ENCODE data around the gene OR8G5. TPM values are rescaled to one million over a fixed set of nuclear protein-coding genes. Genes with fewer than 3 reads are reported as not detected.
"Not testable (repeated sequence)": the region's sequence is repeated elsewhere in the genome, so short reads cannot be mapped to it uniquely, and the experiment has no call there.

Gene OR8G5
- total and polyA plus RNA-seq, 2 donors (not counting 1 experiment from before 2014, with no cell fraction given) = not detected

DNA sequence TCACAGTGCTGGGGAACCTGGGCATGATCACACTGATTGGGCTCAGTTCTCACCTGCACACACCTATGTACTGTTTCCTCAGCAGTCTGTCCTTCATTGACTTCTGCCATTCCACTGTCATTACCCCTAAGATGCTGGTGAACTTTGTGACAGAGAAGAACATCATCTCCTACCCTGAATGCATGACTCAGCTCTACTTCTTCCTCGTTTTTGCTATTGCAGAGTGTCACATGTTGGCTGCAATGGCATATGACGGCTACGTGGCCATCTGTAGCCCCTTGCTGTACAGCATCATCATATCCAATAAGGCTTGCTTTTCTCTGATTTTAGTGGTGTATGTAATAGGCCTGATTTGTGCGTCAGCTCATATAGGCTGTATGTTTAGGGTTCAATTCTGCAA, 8.9 kb downstream of the OR8G5 start:
- H3K27ac Mint-ChIP-seq; H3K79me2 ChIP-seq (ENCODE audit: control insufficient read depth, insufficient read depth, low read length); POLR2A ChIA-PET; H2AFZ ChIP-seq (ENCODE audit: insufficient read depth, low read depth, low read length, poor library complexity, severe bottlenecking); ATAC-seq (ENCODE audit: low read depth); H3K27me3 Mint-ChIP-seq; DNase-seq; H3K4me1 ChIP-seq (ENCODE audit: control insufficient read depth in 2 of 2, insufficient read depth in 2 of 2, low read length in 2 of 2); H3K36me3 ChIP-seq (replicated peaks in 1 of 2; ENCODE audit: control extremely low read depth in 1 of 2, control insufficient read depth in 1 of 2, extremely low read depth in 1 of 2, insufficient read depth in 2 of 2, low read length in 1 of 2); H3K4me3 ChIP-seq (ENCODE audit: control extremely low read depth in 1 of 5, extremely low read depth in 1 of 5, insufficient read depth in 1 of 5, low read depth in 2 of 5, low read length in 4 of 5); H3K9me3 ChIP-seq (ENCODE audit: control extremely low read depth in 1 of 3, control insufficient read depth in 2 of 3, insufficient read depth in 1 of 3, low read length in 2 of 3); H3K4me3 Mint-ChIP-seq; H3K4me1 Mint-ChIP-seq; H3K27ac ChIP-seq (ENCODE audit: low read length in 2 of 2); H3K9ac ChIP-seq (ENCODE audit: low read length); CTCF ChIA-PET; H3K9me3 Mint-ChIP-seq (ENCODE audit: insufficient read depth); H3K27me3 ChIP-seq (replicated peaks in 1 of 4; ENCODE audit: control extremely low read depth in 1 of 4, control insufficient read depth in 3 of 4, insufficient read depth in 4 of 4, low read length in 3 of 4); H3K4me2 ChIP-seq (replicated peaks; ENCODE audit: low read depth, low read length, poor library complexity, severe bottlenecking); intact Hi-C loops (cut with micrococcal nuclease); H4K20me1 ChIP-seq (ENCODE audit: control insufficient read depth, insufficient read depth, low read length, poor library complexity, severe bottlenecking): not testable (repeated sequence)
- WGBS (ENCODE audit: insufficient coverage) = no CpG with 5 or more reads among the region's 4 CpGs

DNA sequence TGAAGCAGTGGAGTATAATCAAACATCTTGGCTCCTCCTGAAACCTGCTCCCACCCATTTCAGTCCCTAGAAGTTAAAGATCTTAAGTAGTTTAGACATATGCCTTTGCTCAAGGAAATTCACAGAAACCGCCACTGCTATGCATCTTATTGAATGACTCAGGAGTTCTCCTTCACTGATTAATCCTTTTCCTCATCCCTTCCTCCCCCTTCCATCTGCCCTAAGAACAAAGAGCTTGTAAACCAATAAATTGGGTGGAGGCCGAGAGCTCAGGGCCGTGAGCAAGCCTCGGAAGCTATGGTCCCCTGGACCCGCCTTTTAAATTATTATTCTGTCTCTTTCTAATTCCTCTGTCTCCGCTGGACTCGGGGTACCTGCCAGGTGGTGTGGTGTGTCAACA, 14.7 kb downstream of the OR8G5 start:
- H3K27ac Mint-ChIP-seq; H3K9ac ChIP-seq (ENCODE audit: low read length): not testable (repeated sequence)
- no CpG with 5 or more reads among the region's 7 CpGs for WGBS (ENCODE audit: insufficient coverage)

DNA sequence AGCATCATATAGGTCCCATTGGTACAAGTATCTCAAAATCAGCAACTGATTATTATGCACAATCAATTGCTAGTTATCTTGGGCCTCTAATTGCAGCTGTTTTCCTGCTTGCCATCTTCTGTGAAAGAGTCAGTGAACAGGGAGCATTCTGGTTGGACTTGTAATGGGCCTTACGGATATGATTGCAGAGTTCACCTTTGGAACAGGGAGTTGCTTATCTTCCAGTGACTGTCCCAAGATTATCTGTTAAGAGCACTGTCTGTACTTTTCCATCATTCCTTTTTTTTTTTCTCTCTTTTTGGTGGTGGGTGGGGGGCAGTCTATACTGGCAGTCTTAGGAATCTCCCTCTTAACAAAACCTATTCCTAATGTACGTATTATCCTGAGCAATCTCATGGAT, 17.8 kb downstream of the OR8G5 start:
- Mint-ChIP-seq H3K27ac (no peak overlapping the region), H3K27me3 (no peaks in the 10 kb centered on the region), H3K4me1 (no peaks in the 10 kb centered on the region), H3K9me3 (ENCODE audit: insufficient read depth) (no peaks in the 10 kb centered on the region), H3K4me3 (no peak overlapping the region)
- no peak overlapping the region for H3K27ac ChIP-seq (ENCODE audit: low read length in 2 of 2)
- WGBS (ENCODE audit: insufficient coverage) = 100% methylated on average over 1 of the region's 2 CpGs
- ChIA-PET POLR2A (no interaction called here), CTCF (no interaction called here)
- H3K9me3 ChIP-seq (ENCODE audit: control extremely low read depth in 1 of 3, control insufficient read depth in 2 of 3, insufficient read depth in 1 of 3, low read length in 2 of 3) = peaks cover 0 to 9% (median 0%) of the 10 kb centered on the region in 3 donors
- no peak overlapping the region for H3K4me3 ChIP-seq (ENCODE audit: control extremely low read depth in 1 of 5, extremely low read depth in 1 of 5, insufficient read depth in 1 of 5, low read depth in 2 of 5, low read length in 4 of 5)
- H3K4me2 ChIP-seq (replicated peaks; ENCODE audit: low read depth, low read length, poor library complexity, severe bottlenecking) = no peak overlapping the region
- DNase-seq = no peak
- intact Hi-C loops (cut with micrococcal nuclease) = no loop called here
- H3K36me3 ChIP-seq (replicated peaks in 1 of 2; ENCODE audit: control extremely low read depth in 1 of 2, control insufficient read depth in 1 of 2, extremely low read depth in 1 of 2, insufficient read depth in 2 of 2, low read length in 1 of 2) = no peaks in the 10 kb centered on the region
- no peaks in the 10 kb centered on the region for H4K20me1 ChIP-seq (ENCODE audit: control insufficient read depth, insufficient read depth, low read length, poor library complexity, severe bottlenecking)
- no peak for TF ChIP-seq EZH2 (IDR thresholded peaks at IDR 0.05; ENCODE audit: borderline replicate concordance, insufficient read depth, low read depth, low read length, poor library complexity, severe bottlenecking)
- TF ChIP-seq, protein P1, sequence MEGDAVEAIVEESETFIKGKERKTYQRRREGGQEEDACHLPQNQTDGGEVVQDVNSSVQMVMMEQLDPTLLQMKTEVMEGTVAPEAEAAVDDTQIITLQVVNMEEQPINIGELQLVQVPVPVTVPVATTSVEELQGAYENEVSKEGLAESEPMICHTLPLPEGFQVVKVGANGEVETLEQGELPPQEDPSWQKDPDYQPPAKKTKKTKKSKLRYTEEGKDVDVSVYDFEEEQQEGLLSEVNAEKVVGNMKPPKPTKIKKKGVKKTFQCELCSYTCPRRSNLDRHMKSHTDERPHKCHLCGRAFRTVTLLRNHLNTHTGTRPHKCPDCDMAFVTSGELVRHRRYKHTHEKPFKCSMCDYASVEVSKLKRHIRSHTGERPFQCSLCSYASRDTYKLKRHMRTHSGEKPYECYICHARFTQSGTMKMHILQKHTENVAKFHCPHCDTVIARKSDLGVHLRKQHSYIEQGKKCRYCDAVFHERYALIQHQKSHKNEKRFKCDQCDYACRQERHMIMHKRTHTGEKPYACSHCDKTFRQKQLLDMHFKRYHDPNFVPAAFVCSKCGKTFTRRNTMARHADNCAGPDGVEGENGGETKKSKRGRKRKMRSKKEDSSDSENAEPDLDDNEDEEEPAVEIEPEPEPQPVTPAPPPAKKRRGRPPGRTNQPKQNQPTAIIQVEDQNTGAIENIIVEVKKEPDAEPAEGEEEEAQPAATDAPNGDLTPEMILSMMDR (IDR thresholded peaks at IDR 0.05) = no peak
- H3K79me2 ChIP-seq (ENCODE audit: control insufficient read depth, insufficient read depth, low read length) = no peaks in the 10 kb centered on the region
- no peak for ATAC-seq (ENCODE audit: low read depth)
- H3K4me1 ChIP-seq (ENCODE audit: control insufficient read depth in 2 of 2, insufficient read depth in 2 of 2, low read length in 2 of 2) = no peaks in the 10 kb centered on the region
- no peak overlapping the region for H3K9ac ChIP-seq (ENCODE audit: low read length)
- no peak overlapping the region for H2AFZ ChIP-seq (ENCODE audit: insufficient read depth, low read depth, low read length, poor library complexity, severe bottlenecking)
- H3K27me3 ChIP-seq (replicated peaks in 1 of 4; ENCODE audit: control extremely low read depth in 1 of 4, control insufficient read depth in 3 of 4, insufficient read depth in 4 of 4, low read length in 3 of 4) = peaks cover 0 to 2% (median 0%) of the 10 kb centered on the region in 4 experiments

More for the DNA sequence above, 14.7 kb downstream of the OR8G5 start:
- ATAC-seq (ENCODE audit: low read depth); H3K9me3 ChIP-seq (ENCODE audit: control extremely low read depth in 1 of 3, control insufficient read depth in 2 of 3, insufficient read depth in 1 of 3, low read length in 2 of 3); POLR2A ChIA-PET; H3K9me3 Mint-ChIP-seq (ENCODE audit: insufficient read depth); H3K79me2 ChIP-seq (ENCODE audit: control insufficient read depth, insufficient read depth, low read length); H3K27me3 Mint-ChIP-seq; H3K36me3 ChIP-seq (replicated peaks in 1 of 2; ENCODE audit: control extremely low read depth in 1 of 2, control insufficient read depth in 1 of 2, extremely low read depth in 1 of 2, insufficient read depth in 2 of 2, low read length in 1 of 2); H4K20me1 ChIP-seq (ENCODE audit: control insufficient read depth, insufficient read depth, low read length, poor library complexity, severe bottlenecking); DNase-seq; H3K4me1 Mint-ChIP-seq; intact Hi-C loops (cut with micrococcal nuclease); H2AFZ ChIP-seq (ENCODE audit: insufficient read depth, low read depth, low read length, poor library complexity, severe bottlenecking); H3K4me1 ChIP-seq (ENCODE audit: control insufficient read depth in 2 of 2, insufficient read depth in 2 of 2, low read length in 2 of 2); H3K27ac ChIP-seq (ENCODE audit: low read length in 2 of 2); H3K4me3 ChIP-seq (ENCODE audit: control extremely low read depth in 1 of 5, extremely low read depth in 1 of 5, insufficient read depth in 1 of 5, low read depth in 2 of 5, low read length in 4 of 5); H3K4me3 Mint-ChIP-seq; H3K4me2 ChIP-seq (replicated peaks; ENCODE audit: low read depth, low read length, poor library complexity, severe bottlenecking); H3K27me3 ChIP-seq (replicated peaks in 1 of 4; ENCODE audit: control extremely low read depth in 1 of 4, control insufficient read depth in 3 of 4, insufficient read depth in 4 of 4, low read length in 3 of 4); CTCF ChIA-PET: not testable (repeated sequence)

All from B cell (primary cell).